ENCODE measurements around the gene CEP83. TPM values are rescaled to one million over a fixed set of nuclear protein-coding genes. Genes with fewer than 3 reads are reported as not detected.

Gene CEP83
- total and polyA plus RNA-seq, 7 donors = 3.4 to 8.4 (median 6.5) TPM

- Histone ChIP-seq H3K27ac (no peak overlapping the region), H3K4me1 (no peaks in the 10 kb centered on the region), H3K4me3 (no peak overlapping the region), H3K9me3 (peaks cover 18% of the 10 kb centered on the region), H3K27me3 (ENCODE audit: insufficient read depth in 3 of 3, low read length in 2 of 3) (no peaks in the 10 kb centered on the region), H3K36me3 (ENCODE audit: insufficient read depth in 1 of 2, low read depth in 1 of 2) (peaks cover 0 to 5% of the 10 kb centered on the region in 2 donors)
- DNase-seq (no peak), ATAC-seq (no peak)
- intact Hi-C loops (cut with DNase I) = no loop called here
- WGBS, 3 donors = 97 to 98% (median 98%) methylated on average over 5 of the region's 5 CpGs
- TF ChIP-seq, protein P1, sequence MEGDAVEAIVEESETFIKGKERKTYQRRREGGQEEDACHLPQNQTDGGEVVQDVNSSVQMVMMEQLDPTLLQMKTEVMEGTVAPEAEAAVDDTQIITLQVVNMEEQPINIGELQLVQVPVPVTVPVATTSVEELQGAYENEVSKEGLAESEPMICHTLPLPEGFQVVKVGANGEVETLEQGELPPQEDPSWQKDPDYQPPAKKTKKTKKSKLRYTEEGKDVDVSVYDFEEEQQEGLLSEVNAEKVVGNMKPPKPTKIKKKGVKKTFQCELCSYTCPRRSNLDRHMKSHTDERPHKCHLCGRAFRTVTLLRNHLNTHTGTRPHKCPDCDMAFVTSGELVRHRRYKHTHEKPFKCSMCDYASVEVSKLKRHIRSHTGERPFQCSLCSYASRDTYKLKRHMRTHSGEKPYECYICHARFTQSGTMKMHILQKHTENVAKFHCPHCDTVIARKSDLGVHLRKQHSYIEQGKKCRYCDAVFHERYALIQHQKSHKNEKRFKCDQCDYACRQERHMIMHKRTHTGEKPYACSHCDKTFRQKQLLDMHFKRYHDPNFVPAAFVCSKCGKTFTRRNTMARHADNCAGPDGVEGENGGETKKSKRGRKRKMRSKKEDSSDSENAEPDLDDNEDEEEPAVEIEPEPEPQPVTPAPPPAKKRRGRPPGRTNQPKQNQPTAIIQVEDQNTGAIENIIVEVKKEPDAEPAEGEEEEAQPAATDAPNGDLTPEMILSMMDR (IDR thresholded peaks at IDR 0.05) = no peak
Observed at GRCh38 chr12:94359761-94360160, 99.9 kb downstream of the CEP83 start.

- no peak for DNase-seq
- Histone ChIP-seq H3K4me3 (no peak overlapping the region), H3K36me3 (ENCODE audit: insufficient read depth in 1 of 2, low read depth in 1 of 2) (no peaks in the 10 kb centered on the region), H3K27ac (no peak overlapping the region), H3K27me3 (ENCODE audit: insufficient read depth in 3 of 3, low read length in 2 of 3) (no peaks in the 10 kb centered on the region), H3K9me3 (peaks cover 44% of the 10 kb centered on the region), H3K4me1 (no peaks in the 10 kb centered on the region)
- TF ChIP-seq, protein P1 (IDR thresholded peaks at IDR 0.05) = no peak
- ATAC-seq = no peak
- 93 to 100% (median 100%) methylated on average over 1 of the region's 1 CpG for WGBS, 3 donors
- intact Hi-C loops (cut with DNase I) = no loop called here
Observed at GRCh38 chr12:94353130-94353529, 106.5 kb downstream of the CEP83 start.

GRCh38 chr12:94340573-94340972, 119.1 kb downstream of the CEP83 start:
- TF ChIP-seq, protein P1 (IDR thresholded peaks at IDR 0.05) = no peak
- H3K27ac ChIP-seq = no peak overlapping the region
- no peak for ATAC-seq
- H3K27me3 ChIP-seq (ENCODE audit: insufficient read depth in 3 of 3, low read length in 2 of 3) = no peaks in the 10 kb centered on the region
- intact Hi-C loops (cut with DNase I) = no loop called here
- no peak overlapping the region for H3K4me3 ChIP-seq
- H3K4me1 ChIP-seq = no peaks in the 10 kb centered on the region
- 96 to 99% (median 98%) methylated on average over 6 of the region's 6 CpGs for WGBS, 3 donors
- H3K36me3 ChIP-seq (ENCODE audit: insufficient read depth in 1 of 2, low read depth in 1 of 2) = no peaks in the 10 kb centered on the region
- no peak for DNase-seq
- H3K9me3 ChIP-seq = no peaks in the 10 kb centered on the region

DNA sequence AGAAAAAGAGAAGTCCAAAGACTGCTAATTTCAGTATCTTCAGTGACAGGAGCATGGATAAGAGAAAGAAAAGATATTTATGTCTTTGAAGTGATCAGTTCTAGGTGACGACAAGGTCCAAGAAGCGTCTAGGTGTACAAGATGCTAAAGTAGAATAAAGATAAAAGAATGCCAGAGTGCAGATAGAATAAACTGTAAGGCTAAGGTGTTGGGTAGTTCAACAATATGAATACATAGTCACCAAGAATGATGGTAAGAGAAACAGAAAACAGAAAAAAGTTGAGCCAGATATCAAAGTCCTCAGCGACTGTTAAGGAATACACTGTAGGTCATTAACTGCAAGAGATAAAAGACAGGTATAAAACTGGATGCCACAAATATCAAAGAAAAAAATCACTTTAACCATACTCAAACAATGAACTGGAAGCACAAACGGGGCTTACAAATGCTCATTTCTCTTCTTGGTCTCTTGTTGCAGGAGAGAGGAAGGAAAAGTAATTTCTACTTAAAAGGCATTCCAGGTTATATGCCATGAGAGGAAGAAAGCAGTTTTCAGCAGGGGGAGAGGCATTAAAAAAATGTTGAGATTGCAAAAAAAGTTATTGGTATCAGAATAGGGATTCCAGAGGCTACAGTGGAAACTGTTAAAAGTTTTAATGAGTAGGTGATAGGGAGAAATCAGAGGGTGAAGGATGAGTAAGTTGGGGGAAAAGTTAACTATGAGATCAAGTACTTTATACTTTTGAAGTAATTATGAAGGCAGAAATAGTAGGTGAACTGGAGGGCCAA, 121.5 kb downstream of the CEP83 start:
- Histone ChIP-seq H3K4me3 (no peak overlapping the region), H3K9me3 (no peaks in the 10 kb centered on the region), H3K36me3 (ENCODE audit: insufficient read depth in 1 of 2, low read depth in 1 of 2) (no peaks in the 10 kb centered on the region), H3K27me3 (ENCODE audit: insufficient read depth in 3 of 3, low read length in 2 of 3) (no peaks in the 10 kb centered on the region), H3K27ac (no peak overlapping the region), H3K4me1 (no peaks in the 10 kb centered on the region)
- intact Hi-C loops (cut with DNase I) = no loop called here
- TF ChIP-seq, protein P1 (IDR thresholded peaks at IDR 0.05) = no peak
- 92 to 93% (median 93%) methylated on average over 4 of the region's 4 CpGs for WGBS, 3 donors
- DNase-seq = no peak
- no peak for ATAC-seq

All from psoas muscle (tissue), 8 donors.